Muscle layer of duodenum (tissue), 2 donors: ENCODE results near the gene MPND.

Source experiments
- H3K27ac ChIP-seq: one replicate; pipeline ENCODE4 v1.7.0; 2013; ENCODE audit warnings: mild to moderate bottlenecking, low read length
- H3K27me3 ChIP-seq: one replicate; pipeline ENCODE4 v1.7.0; 2013; ENCODE audit warnings: low read depth, mild to moderate bottlenecking, control low read depth, low read length
- H3K36me3 ChIP-seq, 2 donors: one replicate each; pipeline ENCODE4 v1.7.0; 2013; ENCODE audit warnings: low read length in 2 of 2, control low read depth in 1 of 2, mild to moderate bottlenecking in 1 of 2; ENCODE audit not compliant: insufficient read depth in 2 of 2, control insufficient read depth in 1 of 2
- H3K4me1 ChIP-seq, 2 donors: one replicate each; pipeline ENCODE4 v1.7.0; 2013; ENCODE audit warnings: low read length in 2 of 2, mild to moderate bottlenecking in 2 of 2, control low read depth in 1 of 2, moderate library complexity in 1 of 2; ENCODE audit not compliant: insufficient read depth in 2 of 2, control insufficient read depth in 1 of 2
- H3K4me3 ChIP-seq, 2 donors: one replicate each; pipeline ENCODE4 v1.7.0; 2013; ENCODE audit warnings: low read length in 2 of 2, low read depth in 1 of 2, mild to moderate bottlenecking in 1 of 2
- H3K9me3 ChIP-seq, 2 donors: one replicate each; pipeline ENCODE4 v1.7.0; 2013; ENCODE audit warnings: low read length in 2 of 2, control low read depth in 1 of 2, mild to moderate bottlenecking in 1 of 2; ENCODE audit not compliant: control insufficient read depth in 1 of 2
- donor health status: healthy.

MPND gene

GRCh38 chr19:4370418-4371041 lies 27.2 kb downstream of the MPND start:
- no peaks in the 10 kb centered on the region for H3K27me3 ChIP-seq
- H3K9me3 ChIP-seq: no peaks in the 10 kb centered on the region
- H3K36me3 ChIP-seq: peaks cover 3 to 22% of the 10 kb centered on the region in 2 donors
- peaks cover 20 to 69% of the 10 kb centered on the region in 2 donors for H3K4me1 ChIP-seq
- no peak overlapping the region for H3K4me3 ChIP-seq
- H3K27ac ChIP-seq: no peak overlapping the region

GRCh38 chr19:4371247-4372164 lies 28.1 kb downstream of the MPND start:
- Histone ChIP-seq H3K9me3 (no peaks in the 10 kb centered on the region), H3K27me3 (no peaks in the 10 kb centered on the region), H3K4me3 (no peak overlapping the region), H3K4me1 (peaks cover 29 to 79% of the 10 kb centered on the region in 2 donors), H3K27ac (no peak overlapping the region), H3K36me3 (peaks cover 0 to 12% of the 10 kb centered on the region in 2 donors)

- peaks cover 35 to 88% of the 10 kb centered on the region in 2 donors for H3K4me1 ChIP-seq
- H3K36me3 ChIP-seq: peaks cover 0 to 7% of the 10 kb centered on the region in 2 donors
- H3K27ac ChIP-seq: no peak overlapping the region
- H3K4me3 ChIP-seq: no peak overlapping the region
- no peaks in the 10 kb centered on the region for H3K27me3 ChIP-seq
- H3K9me3 ChIP-seq: no peaks in the 10 kb centered on the region
These were observed 29.0 kb downstream of the MPND start for GRCh38 chr19:4372165-4373012.

GRCh38 chr19:4373013-4373367 lies 29.6 kb downstream of the MPND start:
- peaks cover 35 to 87% of the 10 kb centered on the region in 2 donors for H3K4me1 ChIP-seq
- H3K27ac ChIP-seq: peak overlapping the region; percentile 80
- H3K4me3 ChIP-seq: no peak overlapping the region
- H3K27me3 ChIP-seq: no peaks in the 10 kb centered on the region
- H3K36me3 ChIP-seq: peaks cover 0 to 7% of the 10 kb centered on the region in 2 donors
- no peaks in the 10 kb centered on the region for H3K9me3 ChIP-seq

- Histone ChIP-seq H3K27me3 (no peaks in the 10 kb centered on the region), H3K36me3 (peaks cover 0 to 7% of the 10 kb centered on the region in 2 donors), H3K4me3 (peak overlapping the region in 1 of 2 donors; percentile 26), H3K27ac (peak overlapping the region; percentile 80), H3K4me1 (peaks cover 35 to 78% of the 10 kb centered on the region in 2 donors), H3K9me3 (no peaks in the 10 kb centered on the region)
These were observed 30.5 kb downstream of the MPND start for GRCh38 chr19:4373601-4374497.

- peak overlapping the region in 1 of 2 donors; percentile 26 for H3K4me3 ChIP-seq
- H3K36me3 ChIP-seq: peaks cover 0 to 7% of the 10 kb centered on the region in 2 donors
- H3K27me3 ChIP-seq: no peaks in the 10 kb centered on the region
- peak overlapping the region; percentile 80 for H3K27ac ChIP-seq
- H3K4me1 ChIP-seq: peaks cover 32 to 72% of the 10 kb centered on the region in 2 donors
- no peaks in the 10 kb centered on the region for H3K9me3 ChIP-seq
These were observed 31.3 kb downstream of the MPND start for GRCh38 chr19:4374498-4375163.

- Histone ChIP-seq H3K27ac (peak overlapping the region; percentile 62), H3K9me3 (no peaks in the 10 kb centered on the region), H3K27me3 (no peaks in the 10 kb centered on the region), H3K4me1 (peaks cover 37 to 73% of the 10 kb centered on the region in 2 donors), H3K36me3 (peaks cover 0 to 7% of the 10 kb centered on the region in 2 donors), H3K4me3 (no peak overlapping the region)
These were observed 32.0 kb downstream of the MPND start for GRCh38 chr19:4375164-4376027.

- Histone ChIP-seq H3K36me3 (peaks cover 0 to 5% of the 10 kb centered on the region in 2 donors), H3K4me3 (no peak overlapping the region), H3K27ac (peak overlapping the region; percentile 40), H3K27me3 (no peaks in the 10 kb centered on the region), H3K9me3 (no peaks in the 10 kb centered on the region), H3K4me1 (peaks cover 37 to 71% of the 10 kb centered on the region in 2 donors)
These were observed 32.8 kb downstream of the MPND start for GRCh38 chr19:4376028-4376670.

GRCh38 chr19:4376671-4376990 lies 33.3 kb downstream of the MPND start:
- H3K4me3 ChIP-seq: no peak overlapping the region
- peaks cover 37 to 68% of the 10 kb centered on the region in 2 donors for H3K4me1 ChIP-seq
- no peaks in the 10 kb centered on the region for H3K9me3 ChIP-seq
- peaks cover 0 to 4% of the 10 kb centered on the region in 2 donors for H3K36me3 ChIP-seq
- no peaks in the 10 kb centered on the region for H3K27me3 ChIP-seq
- H3K27ac ChIP-seq: no peak overlapping the region
